Epithelial cell of esophagus (primary cell): ENCODE data around the gene PRR16.

ENCODE experiments used
- DNase-seq: peaks from one replicate; pipeline ENCODE4 v3.0.0; 2010; ENCODE audit warnings: low read depth
- H3K4me3 ChIP-seq: 2 replicates; pipeline ENCODE4 v1.5.1; 2011; ENCODE audit warnings: mild to moderate bottlenecking, low read length, control low read depth
- CTCF ChIP-seq: IDR thresholded peaks from 2 replicates; pipeline ENCODE4 v1.5.1; 2011; ENCODE audit warnings: low read depth, mild to moderate bottlenecking, low read length, control low read depth, inconsistent platforms; ENCODE audit not compliant: insufficient read depth; ENCODE audit errors: missing control alignments

The PRR16 gene

GRCh38 chr5:120683580-120683979 is 219.5 kb downstream of the PRR16 start:
- no peak for DNase-seq
- no peak overlapping the region for H3K4me3 ChIP-seq
- no peak for TF ChIP-seq CTCF

GRCh38 chr5:120684213-120684612 is 220.1 kb downstream of the PRR16 start:
- DNase-seq, result peak; percentile 30
- TF ChIP-seq CTCF, result no peak
- no peak overlapping the region for H3K4me3 ChIP-seq

GRCh38 chr5:120684749-120685415 is 220.8 kb downstream of the PRR16 start:
- no peak overlapping the region for H3K4me3 ChIP-seq
- DNase-seq, result no peak
- no peak for TF ChIP-seq CTCF

GRCh38 chr5:120690621-120691407 is 226.7 kb downstream of the PRR16 start:
- DNase-seq, result peak; percentile 9
- no peak overlapping the region for H3K4me3 ChIP-seq
- TF ChIP-seq CTCF, result no peak

- no peak for DNase-seq
- H3K4me3 ChIP-seq, result no peak overlapping the region
- TF ChIP-seq CTCF, result no peak
Measured at GRCh38 chr5:120692325-120692724, 228.2 kb downstream of the PRR16 start.

GRCh38 chr5:120695368-120695880 is 231.3 kb downstream of the PRR16 start:
- no peak for TF ChIP-seq CTCF
- no peak overlapping the region for H3K4me3 ChIP-seq
- no peak for DNase-seq
